Measurements from ENCODE around the gene ERMARD.

The ERMARD gene

GRCh38 chr6:169786349-169786748 lies 34.9 kb downstream of the ERMARD start:
- TF ChIP-seq EZH2phosphoT487 (IDR thresholded peaks at IDR 0.05; ENCODE audit: low read length) (no peak), EZH2 (optimal IDR thresholded peaks at IDR 0.05; ENCODE audit: low read depth, low read length) (no peak)
- TF ChIP-seq, protein P1, sequence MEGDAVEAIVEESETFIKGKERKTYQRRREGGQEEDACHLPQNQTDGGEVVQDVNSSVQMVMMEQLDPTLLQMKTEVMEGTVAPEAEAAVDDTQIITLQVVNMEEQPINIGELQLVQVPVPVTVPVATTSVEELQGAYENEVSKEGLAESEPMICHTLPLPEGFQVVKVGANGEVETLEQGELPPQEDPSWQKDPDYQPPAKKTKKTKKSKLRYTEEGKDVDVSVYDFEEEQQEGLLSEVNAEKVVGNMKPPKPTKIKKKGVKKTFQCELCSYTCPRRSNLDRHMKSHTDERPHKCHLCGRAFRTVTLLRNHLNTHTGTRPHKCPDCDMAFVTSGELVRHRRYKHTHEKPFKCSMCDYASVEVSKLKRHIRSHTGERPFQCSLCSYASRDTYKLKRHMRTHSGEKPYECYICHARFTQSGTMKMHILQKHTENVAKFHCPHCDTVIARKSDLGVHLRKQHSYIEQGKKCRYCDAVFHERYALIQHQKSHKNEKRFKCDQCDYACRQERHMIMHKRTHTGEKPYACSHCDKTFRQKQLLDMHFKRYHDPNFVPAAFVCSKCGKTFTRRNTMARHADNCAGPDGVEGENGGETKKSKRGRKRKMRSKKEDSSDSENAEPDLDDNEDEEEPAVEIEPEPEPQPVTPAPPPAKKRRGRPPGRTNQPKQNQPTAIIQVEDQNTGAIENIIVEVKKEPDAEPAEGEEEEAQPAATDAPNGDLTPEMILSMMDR (IDR thresholded peaks at IDR 0.05; ENCODE audit: low read length): no peak
- H3K9ac ChIP-seq (ENCODE audit: low read length): no peak overlapping the region
- no peaks in the 10 kb centered on the region for H3K36me3 ChIP-seq (replicated peaks; ENCODE audit: insufficient read depth, low read length)
- H3K9me3 ChIP-seq (replicated peaks; ENCODE audit: insufficient read depth, low read length): no peaks in the 10 kb centered on the region
- DNase-seq: no peak
- H3K4me3 ChIP-seq (ENCODE audit: low read length): no peak overlapping the region
- H3K27me3 ChIP-seq (replicated peaks; ENCODE audit: insufficient read depth, low read length): no peaks in the 10 kb centered on the region
- no peak overlapping the region for H2AFZ ChIP-seq (ENCODE audit: low read length)
- no peaks in the 10 kb centered on the region for H4K20me1 ChIP-seq (ENCODE audit: insufficient read depth, low read length)
- H3K4me1 ChIP-seq (ENCODE audit: low read length): no peaks in the 10 kb centered on the region
- no peaks in the 10 kb centered on the region for H3K79me2 ChIP-seq (ENCODE audit: low read length)
- H3K9me2 ChIP-seq (replicated peaks; ENCODE audit: insufficient read depth, low read length): no peaks in the 10 kb centered on the region
- H3K27ac ChIP-seq (ENCODE audit: low read length): no peak overlapping the region
- no peak overlapping the region for H3K4me2 ChIP-seq (ENCODE audit: low read depth, low read length)
- no peaks in the 10 kb centered on the region for H3F3A ChIP-seq (ENCODE audit: insufficient read depth, low read length)

- H3K27me3 ChIP-seq (replicated peaks; ENCODE audit: insufficient read depth, low read length): no peaks in the 10 kb centered on the region
- no peak overlapping the region for H3K4me2 ChIP-seq (ENCODE audit: low read depth, low read length)
- H3K79me2 ChIP-seq (ENCODE audit: low read length): no peaks in the 10 kb centered on the region
- no peak overlapping the region for H3K27ac ChIP-seq (ENCODE audit: low read length)
- no peaks in the 10 kb centered on the region for H3K36me3 ChIP-seq (replicated peaks; ENCODE audit: insufficient read depth, low read length)
- no peaks in the 10 kb centered on the region for H3K9me3 ChIP-seq (replicated peaks; ENCODE audit: insufficient read depth, low read length)
- no peaks in the 10 kb centered on the region for H3F3A ChIP-seq (ENCODE audit: insufficient read depth, low read length)
- no peak for DNase-seq
- no peaks in the 10 kb centered on the region for H4K20me1 ChIP-seq (ENCODE audit: insufficient read depth, low read length)
- TF ChIP-seq EZH2 (optimal IDR thresholded peaks at IDR 0.05; ENCODE audit: low read depth, low read length) (no peak), EZH2phosphoT487 (IDR thresholded peaks at IDR 0.05; ENCODE audit: low read length) (no peak)
- TF ChIP-seq, protein P1 (IDR thresholded peaks at IDR 0.05; ENCODE audit: low read length): no peak
- H3K4me3 ChIP-seq (ENCODE audit: low read length): no peak overlapping the region
- no peak overlapping the region for H3K9ac ChIP-seq (ENCODE audit: low read length)
- no peak overlapping the region for H2AFZ ChIP-seq (ENCODE audit: low read length)
- H3K9me2 ChIP-seq (replicated peaks; ENCODE audit: insufficient read depth, low read length): no peaks in the 10 kb centered on the region
- H3K4me1 ChIP-seq (ENCODE audit: low read length): no peaks in the 10 kb centered on the region
Observed at GRCh38 chr6:169787797-169788196, 36.4 kb downstream of the ERMARD start.

DNA sequence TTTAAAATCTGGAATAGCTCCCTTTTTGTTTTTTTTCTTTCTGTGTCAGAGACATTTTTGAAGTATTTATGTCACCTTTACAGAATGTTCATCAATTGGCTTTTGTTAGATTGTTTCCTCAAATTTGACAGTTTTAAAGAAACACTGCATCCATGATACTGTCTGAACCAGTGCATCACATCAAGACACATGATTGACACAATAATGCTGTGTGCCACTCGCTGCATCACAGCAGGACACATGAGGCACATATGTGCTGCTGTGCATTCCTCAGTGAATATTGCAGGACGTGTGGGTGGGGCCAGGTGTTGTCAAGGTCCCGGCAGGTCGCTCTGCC lies 37.4 kb downstream of the ERMARD start:
- Histone ChIP-seq H3K79me2 (ENCODE audit: low read length) (no peaks in the 10 kb centered on the region), H3K36me3 (replicated peaks; ENCODE audit: insufficient read depth, low read length) (no peaks in the 10 kb centered on the region), H3K9me3 (replicated peaks; ENCODE audit: insufficient read depth, low read length) (no peaks in the 10 kb centered on the region), H3K4me3 (ENCODE audit: low read length) (no peak overlapping the region), H3K27ac (ENCODE audit: low read length) (no peak overlapping the region), H3F3A (ENCODE audit: insufficient read depth, low read length) (no peaks in the 10 kb centered on the region), H3K27me3 (replicated peaks; ENCODE audit: insufficient read depth, low read length) (no peaks in the 10 kb centered on the region), H3K9me2 (replicated peaks; ENCODE audit: insufficient read depth, low read length) (no peaks in the 10 kb centered on the region), H3K4me1 (ENCODE audit: low read length) (no peaks in the 10 kb centered on the region), H3K9ac (ENCODE audit: low read length) (no peak overlapping the region), H3K4me2 (ENCODE audit: low read depth, low read length) (no peak overlapping the region), H4K20me1 (ENCODE audit: insufficient read depth, low read length) (no peaks in the 10 kb centered on the region), H2AFZ (ENCODE audit: low read length) (no peak overlapping the region)
- TF ChIP-seq, protein P1 (IDR thresholded peaks at IDR 0.05; ENCODE audit: low read length): no peak
- no peak for TF ChIP-seq EZH2phosphoT487 (IDR thresholded peaks at IDR 0.05; ENCODE audit: low read length)
- TF ChIP-seq EZH2 (optimal IDR thresholded peaks at IDR 0.05; ENCODE audit: low read depth, low read length): no peak
- no peak for DNase-seq

Measured in MM.1S (cell line).